A172 (cell line): ENCODE measurements around the gene LSS. TPM values are rescaled to one million over a fixed set of nuclear protein-coding genes. Genes with fewer than 3 reads are reported as not detected.
"Not testable (repeated sequence)": the region's sequence is repeated elsewhere in the genome, so short reads cannot be mapped to it uniquely, and the experiment has no call there.

Experiments used
- DNase-seq: peaks from one replicate; pipeline ENCODE4 v3.0.0-alpha.2; 2015; ENCODE audit warnings: low spot score
- total RNA-seq: library from RNA; depleted of rRNA; stranded (reverse); fragments of >200 nt; shearing (Covaris generic); gene quantifications from 2 replicates; pipeline ENCODE4 v1.2.3, GENCODE V29; 2014

The LSS gene
- total RNA-seq, 1 experiment from 2014 or later: 76.0 TPM

- DNase-seq: no peak
Observed at GRCh38 chr21:46245213-46245915, 16.8 kb upstream of the LSS start.

GRCh38 chr21:46244602-46245001, 16.0 kb upstream of the LSS start:
- no peak for DNase-seq

DNA sequence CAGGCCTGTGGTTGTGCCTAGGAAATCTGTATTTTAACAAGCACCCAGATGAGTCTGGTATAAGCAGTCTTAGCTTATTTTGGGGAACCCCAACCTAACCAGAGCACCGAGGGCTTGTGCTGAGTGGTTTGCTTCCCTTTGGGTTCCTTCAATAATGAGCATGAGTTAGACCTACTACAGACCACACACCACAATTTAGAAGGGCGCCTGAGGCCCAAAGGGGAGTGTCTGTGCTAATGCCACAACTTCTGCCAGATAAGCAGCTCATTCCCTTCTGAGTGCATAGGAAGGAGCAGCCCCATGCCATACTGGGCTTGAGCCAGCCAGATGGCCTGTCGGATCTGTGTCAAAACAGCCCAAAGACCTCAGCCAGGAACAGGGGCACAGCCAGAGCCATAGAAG, 15.4 kb upstream of the LSS start:
- no peak for DNase-seq

DNA sequence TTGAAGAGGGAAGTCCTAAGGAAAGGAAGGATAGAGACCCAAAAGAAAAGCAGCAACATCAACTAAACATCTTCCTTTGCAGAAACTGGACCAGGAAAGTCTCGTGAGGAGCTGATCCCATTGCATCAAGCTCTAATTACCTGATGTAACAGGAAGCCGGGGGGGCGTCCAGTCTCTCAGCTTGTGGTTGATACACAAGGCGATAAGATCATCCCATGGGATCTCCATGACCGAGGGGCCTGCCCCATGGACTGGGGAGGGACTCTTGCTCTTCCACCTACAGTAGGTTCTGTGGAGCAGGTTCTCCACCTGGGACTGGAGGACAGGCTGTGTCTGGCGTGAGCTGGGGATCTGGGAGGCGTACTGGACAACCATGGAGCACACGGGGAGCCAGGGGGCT, 14.8 kb upstream of the LSS start:
- DNase-seq: no peak

GRCh38 chr21:46241577-46241976, 13.0 kb upstream of the LSS start:
- not testable (repeated sequence) for DNase-seq

- no peak for DNase-seq
Observed at GRCh38 chr21:46239817-46240325, 11.3 kb upstream of the LSS start.

DNA sequence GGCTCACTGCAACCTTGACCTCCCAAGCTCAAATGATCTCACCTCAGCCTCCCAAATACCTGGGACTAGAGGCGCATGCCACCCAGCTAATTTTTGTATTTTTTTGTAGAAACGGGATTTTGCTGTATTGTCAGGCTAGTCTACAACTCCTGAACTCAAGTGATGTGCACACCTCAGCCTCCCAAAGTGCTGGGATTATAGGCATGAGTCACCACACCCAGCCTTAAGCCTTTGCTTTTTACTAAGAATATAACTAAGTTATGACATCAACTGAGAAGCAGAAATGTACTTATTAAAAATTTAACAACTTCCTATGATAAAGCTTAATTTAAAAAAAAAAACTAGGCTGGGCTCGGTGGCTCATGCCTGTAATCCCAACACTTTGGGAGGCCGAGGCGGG, 8.9 kb upstream of the LSS start:
- no peak for DNase-seq

GRCh38 chr21:46234436-46234950, 5.9 kb upstream of the LSS start:
- DNase-seq: no peak

DNA sequence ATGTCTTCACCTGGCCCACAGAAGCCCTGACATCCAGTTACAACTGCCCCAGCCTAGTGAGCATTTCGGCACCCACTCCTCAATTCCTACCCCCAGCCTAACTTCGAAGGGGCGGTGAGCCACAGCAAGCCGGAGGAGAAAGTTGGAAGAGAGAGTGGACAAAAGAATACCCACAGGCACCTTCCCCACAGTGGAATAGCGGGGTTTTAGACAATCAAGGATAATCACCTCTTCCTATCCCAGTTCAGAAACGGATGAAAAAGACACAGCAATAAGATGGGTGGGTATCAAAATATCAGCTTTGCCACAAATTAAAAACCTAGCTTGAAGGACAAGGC, 1.3 kb upstream of the LSS start:
- DNase-seq: no peak

GRCh38 chr21:46229133-46229922, 754 bp upstream of the LSS start:
- DNase-seq: no peak

- DNase-seq: no peak
Observed at GRCh38 chr21:46227811-46228344, 696 bp downstream of the LSS start.

- DNase-seq: no peak
Observed at GRCh38 chr21:46226920-46227599, 1.5 kb downstream of the LSS start.

- no peak for DNase-seq
Observed at GRCh38 chr21:46226146-46226545, 2.4 kb downstream of the LSS start.

DNA sequence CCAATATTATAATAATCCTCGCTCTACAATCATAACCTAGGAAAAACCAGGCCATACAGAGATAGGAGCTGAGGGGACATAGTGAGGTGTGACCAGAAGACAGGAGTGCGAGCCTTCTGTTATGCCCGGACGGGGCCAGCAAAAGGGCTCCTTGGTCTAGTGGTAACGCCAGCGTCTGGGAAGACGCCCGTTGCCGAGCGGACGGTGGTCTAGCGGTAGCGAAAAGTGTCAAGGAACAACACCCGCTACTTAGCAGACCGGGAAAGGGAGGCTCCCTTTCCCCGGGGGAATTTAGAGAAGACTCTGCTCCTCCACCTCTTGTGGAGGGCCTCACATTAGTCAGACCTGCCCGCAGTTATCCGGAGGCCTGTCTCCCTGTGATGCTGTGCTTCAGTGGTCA, 4.9 kb downstream of the LSS start:
- DNase-seq: not testable (repeated sequence)

- DNase-seq: no peak
Observed at GRCh38 chr21:46223217-46223616, 5.4 kb downstream of the LSS start.

DNA sequence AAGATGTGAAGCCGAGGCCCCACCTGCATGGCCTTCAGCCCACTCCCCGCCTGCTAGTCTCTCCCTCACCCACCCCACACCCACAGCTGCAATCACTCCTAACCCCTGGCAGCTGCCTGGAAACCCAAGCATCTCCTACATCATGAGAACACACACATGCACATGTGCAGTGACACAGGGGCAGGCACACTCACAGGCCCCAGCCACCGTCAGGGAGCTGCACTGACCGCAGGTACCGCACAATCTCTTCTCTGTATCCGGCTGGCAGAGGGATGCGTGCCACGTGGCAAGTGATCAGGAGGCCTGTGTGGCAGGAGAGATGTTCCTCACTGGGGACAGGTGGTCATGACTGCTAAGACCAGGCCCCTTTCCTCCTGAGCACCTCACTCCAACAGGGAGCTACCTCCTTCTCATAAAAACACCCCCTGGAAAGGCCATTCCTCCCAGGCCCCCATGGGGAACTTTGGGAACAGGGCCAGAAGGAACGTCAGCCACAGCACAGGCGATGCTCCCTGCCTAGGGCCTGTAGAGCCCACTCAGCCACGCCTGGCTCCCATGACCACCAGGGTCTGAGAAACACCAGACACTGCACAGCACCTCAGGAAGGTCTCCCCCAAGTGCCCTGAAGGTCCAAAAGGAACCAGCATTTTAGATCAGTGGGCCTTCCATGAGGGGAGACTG, 6.0 kb downstream of the LSS start:
- DNase-seq: no peak

GRCh38 chr21:46221664-46222435, 6.7 kb downstream of the LSS start:
- DNase-seq: no peak

DNA sequence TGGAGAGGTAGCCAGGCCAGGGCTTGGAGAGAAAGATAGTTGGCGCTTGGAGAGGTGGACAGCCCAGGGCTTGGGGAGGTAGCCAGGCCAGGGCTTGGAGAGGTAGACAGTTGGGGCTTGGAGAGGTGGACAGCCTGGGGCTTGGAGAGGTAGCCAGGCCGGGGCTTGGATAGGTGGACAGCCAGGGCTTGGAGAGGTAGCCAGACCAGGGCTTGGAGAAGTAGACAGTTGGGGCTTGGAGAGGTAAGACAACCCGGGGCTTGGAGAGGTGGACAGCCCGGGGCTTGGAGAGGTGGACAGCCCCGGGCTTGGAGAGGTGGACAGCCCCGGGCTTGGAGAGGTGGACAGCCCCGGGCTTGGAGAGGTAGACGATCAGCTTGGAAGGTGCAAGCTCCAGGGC, 7.7 kb downstream of the LSS start:
- DNase-seq: no peak

- DNase-seq: no peak
Observed at GRCh38 chr21:46220275-46220810, 8.2 kb downstream of the LSS start.

DNA sequence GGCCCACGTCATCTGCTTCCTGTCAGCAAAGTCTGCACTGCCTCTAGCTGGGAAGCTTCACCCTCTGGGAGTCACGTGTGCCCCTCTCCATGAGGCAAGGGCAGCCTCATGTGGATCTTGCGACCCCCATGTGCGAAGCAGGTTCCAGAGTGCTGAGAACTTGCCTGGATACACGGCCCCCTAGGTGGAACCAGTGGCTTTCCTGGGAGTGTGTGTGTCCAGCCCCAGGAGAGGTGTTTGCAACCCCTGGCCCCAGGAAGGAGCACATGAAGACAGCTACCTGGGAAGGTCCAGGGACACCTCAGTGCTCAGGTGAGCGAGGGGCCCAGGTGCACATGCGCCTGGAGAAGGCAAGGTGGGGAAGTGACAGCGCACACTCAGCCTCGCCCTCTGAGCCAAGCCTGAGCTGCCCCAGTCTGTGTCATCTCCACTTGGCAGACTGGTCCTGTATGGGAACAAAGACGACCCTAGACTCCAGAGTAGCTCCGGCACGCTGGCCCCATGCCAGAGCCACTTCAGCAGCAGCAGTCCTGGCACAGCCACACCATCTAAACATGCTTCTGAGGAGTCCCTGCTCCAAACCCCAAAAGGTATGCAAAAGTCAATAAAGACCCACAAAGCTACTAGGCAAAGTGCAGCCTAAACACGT, 8.9 kb downstream of the LSS start:
- no peak for DNase-seq
